GM21825 (cell line): Measurements from ENCODE around the gene AP4M1.

Experiments
- ATAC-seq: cut with Tn5 transposase; IDR thresholded peaks from one replicate; pipeline ENCODE4 v1.9.1; 2021; ENCODE audit warnings: mild to moderate bottlenecking, moderate library complexity; ENCODE audit not compliant: unreplicated experiment

AP4M1 gene

DNA sequence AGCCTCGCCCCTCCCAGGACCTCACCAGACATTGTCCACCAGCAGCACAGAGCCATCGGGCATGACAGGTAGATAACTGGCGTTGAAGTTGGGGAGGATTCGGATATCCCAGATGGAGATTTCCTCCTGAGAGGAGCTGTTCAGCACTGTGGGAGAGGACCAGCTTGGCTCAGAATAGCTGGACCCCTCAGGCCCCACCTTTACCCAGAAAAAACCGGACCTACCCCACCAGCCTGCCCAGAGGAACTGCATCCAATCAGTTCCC lies 55.6 kb downstream of the AP4M1 start:
- ATAC-seq = no peak

DNA sequence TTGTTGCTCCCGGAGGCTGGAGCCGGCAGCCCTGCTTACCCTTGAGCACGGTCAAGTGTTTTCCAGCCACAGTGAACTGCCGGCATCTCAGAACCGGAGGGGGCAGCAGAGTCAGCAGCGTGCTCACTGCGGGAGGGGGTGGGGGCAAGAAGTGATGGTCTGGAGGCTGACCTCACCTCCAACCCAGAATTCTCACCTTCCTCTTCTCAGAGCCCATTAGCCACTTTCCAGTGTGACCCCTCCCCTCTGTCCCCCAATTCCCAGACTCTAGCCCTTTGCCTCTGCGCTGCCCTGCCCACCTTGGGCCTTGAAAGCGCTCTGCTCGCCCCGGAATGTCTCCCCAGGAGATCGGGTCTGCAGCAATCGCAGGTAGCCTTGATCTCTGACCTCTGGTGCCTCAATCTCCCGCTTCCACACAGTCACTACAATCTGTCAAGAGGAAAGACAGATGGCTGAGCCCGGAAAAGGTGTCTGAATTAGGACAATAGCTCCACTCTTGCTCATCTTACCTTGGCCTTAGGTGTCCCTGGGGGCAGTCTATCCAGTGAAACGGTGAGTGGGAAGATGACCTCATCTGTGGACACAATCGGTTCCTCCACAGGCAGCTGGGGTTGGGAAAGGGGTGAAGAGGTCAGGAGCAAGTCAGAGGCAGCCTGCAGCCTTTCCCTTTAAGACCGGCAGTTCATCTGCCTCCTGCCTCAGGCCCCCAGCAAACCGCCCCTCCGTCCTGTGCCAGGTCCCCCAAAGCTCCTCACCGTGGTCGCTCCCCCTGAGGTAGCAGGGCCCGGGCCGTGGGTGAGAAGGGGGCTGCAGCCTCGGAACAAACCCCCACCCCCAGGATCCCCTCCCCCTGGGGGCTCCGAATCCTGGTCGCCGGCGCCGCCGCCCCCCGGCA lies 56.1 kb downstream of the AP4M1 start:
- no peak for ATAC-seq
